ENCODE measurements around the gene MOSPD3. TPM values are rescaled to one million over a fixed set of nuclear protein-coding genes. Genes with fewer than 3 reads are reported as not detected.

Gene MOSPD3
- total RNA-seq, 1 donor from 2014 or later, result 12.9 TPM

GRCh38 chr7:100590077-100590737 is 22.1 kb upstream of the MOSPD3 start:
- DNase-seq (ENCODE audit: low read depth), result no peak

GRCh38 chr7:100591596-100591995 is 20.7 kb upstream of the MOSPD3 start:
- DNase-seq (ENCODE audit: low read depth), result no peak

- DNase-seq (ENCODE audit: low read depth), result no peak
Measured at GRCh38 chr7:100595188-100595587, 17.2 kb upstream of the MOSPD3 start.

- no peak for DNase-seq (ENCODE audit: low read depth)
Measured at GRCh38 chr7:100598425-100598824, 13.9 kb upstream of the MOSPD3 start.

GRCh38 chr7:100599911-100600729 is 12.2 kb upstream of the MOSPD3 start:
- no peak for DNase-seq (ENCODE audit: low read depth)

GRCh38 chr7:100600730-100601038 is 11.7 kb upstream of the MOSPD3 start:
- no peak for DNase-seq (ENCODE audit: low read depth)

- no peak for DNase-seq (ENCODE audit: low read depth)
Measured at GRCh38 chr7:100602889-100603725, 9.2 kb upstream of the MOSPD3 start.

GRCh38 chr7:100603726-100604027 is 8.7 kb upstream of the MOSPD3 start:
- DNase-seq (ENCODE audit: low read depth), result no peak

- no peak for DNase-seq (ENCODE audit: low read depth)
Measured at GRCh38 chr7:100604028-100604975, 8.0 kb upstream of the MOSPD3 start.

- DNase-seq (ENCODE audit: low read depth), result no peak
Measured at GRCh38 chr7:100604976-100605911, 7.1 kb upstream of the MOSPD3 start.

GRCh38 chr7:100606313-100606712 is 6.0 kb upstream of the MOSPD3 start:
- no peak for DNase-seq (ENCODE audit: low read depth)

- DNase-seq (ENCODE audit: low read depth), result no peak
Measured at GRCh38 chr7:100607111-100607510, 5.2 kb upstream of the MOSPD3 start.

- no peak for DNase-seq (ENCODE audit: low read depth)
Measured at GRCh38 chr7:100609958-100610357, 2.4 kb upstream of the MOSPD3 start.

- DNase-seq (ENCODE audit: low read depth), result no peak
Measured at GRCh38 chr7:100612730-100613390, 520 bp downstream of the MOSPD3 start.

GRCh38 chr7:100613412-100614175 is 1.3 kb downstream of the MOSPD3 start:
- no peak for DNase-seq (ENCODE audit: low read depth)

GRCh38 chr7:100614308-100614861 is 2.0 kb downstream of the MOSPD3 start:
- DNase-seq (ENCODE audit: low read depth), result no peak

GRCh38 chr7:100620239-100620638 is 7.9 kb downstream of the MOSPD3 start:
- DNase-seq (ENCODE audit: low read depth), result no peak

GRCh38 chr7:100620804-100621203 is 8.5 kb downstream of the MOSPD3 start:
- DNase-seq (ENCODE audit: low read depth), result no peak

- DNase-seq (ENCODE audit: low read depth), result no peak
Measured at GRCh38 chr7:100621554-100621953, 9.2 kb downstream of the MOSPD3 start.
